ENCODE data around the gene NDUFS4. TPM values are rescaled to one million over a fixed set of nuclear protein-coding genes. Genes with fewer than 3 reads are reported as not detected.

NDUFS4 gene
- polyA plus RNA-seq, 1 donor from 2014 or later: 275 TPM

Other genes starting within 250 kb of the NDUFS4 start
- 1.1 and 1.3 TPM in 2 replicates for gene FST, start 80.0 kb upstream of the NDUFS4 start, polyA plus RNA-seq

Measured in neural cell (in vitro differentiated cells).